Parathyroid adenoma (tissue), 2 donors: ENCODE data around the gene RAB30.

Experiments used
- H2AFZ ChIP-seq: fragments of 300-600 bp; sonication (generic); one replicate; pipeline ENCODE4 v1.7.0; 2017; ENCODE audit warnings: antibody characterized with exemption, mild to moderate bottlenecking
- H3K27ac ChIP-seq: fragments of 300-600 bp; sonication (generic); one replicate; pipeline ENCODE4 v1.7.0; 2017
- H3K27me3 ChIP-seq: fragments of 300-600 bp; sonication (generic); one replicate; pipeline ENCODE4 v1.7.0; 2017; ENCODE audit warnings: low read length; ENCODE audit not compliant: control insufficient read depth, insufficient read depth
- H3K36me3 ChIP-seq: fragments of 300-600 bp; sonication (generic); one replicate; pipeline ENCODE4 v1.7.0; 2017; ENCODE audit warnings: low read length; ENCODE audit not compliant: control insufficient read depth, insufficient read depth
- H3K4me1 ChIP-seq: fragments of 300-600 bp; sonication (generic); one replicate; pipeline ENCODE4 v1.7.0; 2017; ENCODE audit warnings: control low read depth
- H3K4me2 ChIP-seq: fragments of 300-600 bp; sonication (generic); one replicate; pipeline ENCODE4 v1.7.0; 2017; ENCODE audit warnings: low read length
- H3K4me3 ChIP-seq: fragments of 300-600 bp; sonication (generic); one replicate; pipeline ENCODE4 v1.7.0; 2017; ENCODE audit warnings: low read depth, low read length
- H3K79me2 ChIP-seq: fragments of 300-600 bp; sonication (generic); one replicate; pipeline ENCODE4 v1.7.0; 2017; ENCODE audit warnings: control low read depth
- H3K9ac ChIP-seq: fragments of 300-600 bp; sonication (generic); one replicate; pipeline ENCODE4 v1.7.0; 2017; ENCODE audit warnings: mild to moderate bottlenecking
- H3K9me3 ChIP-seq: fragments of 300-600 bp; sonication (generic); one replicate; pipeline ENCODE4 v1.7.0; 2017; ENCODE audit warnings: low read length; ENCODE audit not compliant: control insufficient read depth
- TF ChIP-seq, protein P1 (sequence below): fragments of 300-600 bp; sonication (generic); IDR thresholded peaks from one replicate; pipeline ENCODE4 v1.7.0; 2017; ENCODE audit warnings: antibody characterized with exemption, mild to moderate bottlenecking
- donor health status: primary hyperparathyroidism.

RAB30 gene

GRCh38 chr11:83088965-83089364, 17.3 kb upstream of the RAB30 start:
- Histone ChIP-seq H3K36me3 (no peaks in the 10 kb centered on the region), H3K4me2 (no peak overlapping the region), H3K27me3 (no peaks in the 10 kb centered on the region), H3K9ac (no peak overlapping the region), H3K4me3 (no peak overlapping the region), H3K27ac (no peak overlapping the region), H2AFZ (no peak overlapping the region), H3K79me2 (no peaks in the 10 kb centered on the region), H3K4me1 (no peaks in the 10 kb centered on the region), H3K9me3 (no peaks in the 10 kb centered on the region)
- TF ChIP-seq, protein P1, sequence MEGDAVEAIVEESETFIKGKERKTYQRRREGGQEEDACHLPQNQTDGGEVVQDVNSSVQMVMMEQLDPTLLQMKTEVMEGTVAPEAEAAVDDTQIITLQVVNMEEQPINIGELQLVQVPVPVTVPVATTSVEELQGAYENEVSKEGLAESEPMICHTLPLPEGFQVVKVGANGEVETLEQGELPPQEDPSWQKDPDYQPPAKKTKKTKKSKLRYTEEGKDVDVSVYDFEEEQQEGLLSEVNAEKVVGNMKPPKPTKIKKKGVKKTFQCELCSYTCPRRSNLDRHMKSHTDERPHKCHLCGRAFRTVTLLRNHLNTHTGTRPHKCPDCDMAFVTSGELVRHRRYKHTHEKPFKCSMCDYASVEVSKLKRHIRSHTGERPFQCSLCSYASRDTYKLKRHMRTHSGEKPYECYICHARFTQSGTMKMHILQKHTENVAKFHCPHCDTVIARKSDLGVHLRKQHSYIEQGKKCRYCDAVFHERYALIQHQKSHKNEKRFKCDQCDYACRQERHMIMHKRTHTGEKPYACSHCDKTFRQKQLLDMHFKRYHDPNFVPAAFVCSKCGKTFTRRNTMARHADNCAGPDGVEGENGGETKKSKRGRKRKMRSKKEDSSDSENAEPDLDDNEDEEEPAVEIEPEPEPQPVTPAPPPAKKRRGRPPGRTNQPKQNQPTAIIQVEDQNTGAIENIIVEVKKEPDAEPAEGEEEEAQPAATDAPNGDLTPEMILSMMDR, result no peak

DNA sequence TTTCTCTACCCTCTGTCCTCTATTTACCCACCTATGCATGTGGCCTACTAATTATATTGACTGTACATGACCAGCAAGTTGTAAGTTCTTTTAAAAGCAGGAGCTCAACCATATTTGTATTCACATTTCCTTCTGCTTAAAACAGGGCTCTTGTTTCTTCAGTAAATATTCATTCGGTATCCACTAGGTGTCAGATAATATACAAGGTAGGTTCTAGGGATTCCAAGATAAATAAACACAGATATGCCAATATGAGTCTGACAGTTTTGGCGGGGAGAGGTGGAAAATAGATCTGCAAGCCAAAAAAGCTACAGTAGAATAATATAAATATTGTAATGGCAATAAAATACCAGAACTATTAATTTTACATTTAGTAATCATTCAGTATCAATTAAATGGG, 15.3 kb upstream of the RAB30 start:
- H3K27ac ChIP-seq, result no peak overlapping the region
- H2AFZ ChIP-seq, result no peak overlapping the region
- no peaks in the 10 kb centered on the region for H3K27me3 ChIP-seq
- H3K36me3 ChIP-seq, result no peaks in the 10 kb centered on the region
- H3K9ac ChIP-seq, result no peak overlapping the region
- TF ChIP-seq, protein P1, result peak; percentile 15
- no peak overlapping the region for H3K4me3 ChIP-seq
- H3K9me3 ChIP-seq, result no peaks in the 10 kb centered on the region
- H3K79me2 ChIP-seq, result no peaks in the 10 kb centered on the region
- H3K4me1 ChIP-seq, result no peaks in the 10 kb centered on the region
- H3K4me2 ChIP-seq, result no peak overlapping the region

GRCh38 chr11:83079820-83080219, 8.1 kb upstream of the RAB30 start:
- Histone ChIP-seq H3K36me3 (no peaks in the 10 kb centered on the region), H3K27ac (no peak overlapping the region), H3K9me3 (no peaks in the 10 kb centered on the region), H3K79me2 (no peaks in the 10 kb centered on the region), H3K4me3 (no peak overlapping the region), H3K9ac (no peak overlapping the region), H3K27me3 (no peaks in the 10 kb centered on the region), H3K4me2 (no peak overlapping the region), H2AFZ (no peak overlapping the region), H3K4me1 (no peaks in the 10 kb centered on the region)
- TF ChIP-seq, protein P1, result no peak

DNA sequence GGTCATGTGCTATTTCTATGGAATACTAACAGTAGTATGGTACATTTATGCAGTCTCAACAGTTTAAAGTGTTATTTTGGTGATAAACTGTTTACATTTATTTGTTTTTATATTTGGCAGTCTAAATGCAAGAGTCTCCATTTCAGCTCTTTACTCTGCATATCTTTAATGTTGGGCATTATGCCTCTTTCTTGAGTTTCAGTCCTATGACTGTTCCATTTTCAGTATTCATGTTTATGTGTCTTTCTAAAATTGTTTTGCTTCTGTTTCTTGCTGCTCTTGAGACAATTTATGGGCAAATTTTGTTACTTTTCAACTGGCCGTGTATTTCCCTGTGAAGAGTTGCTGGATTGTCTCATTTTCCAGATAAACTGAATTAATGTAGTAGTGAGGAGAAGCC, 6.6 kb upstream of the RAB30 start:
- Histone ChIP-seq H3K27ac (no peak overlapping the region), H3K4me3 (no peak overlapping the region), H2AFZ (no peak overlapping the region), H3K9ac (no peak overlapping the region), H3K4me2 (no peak overlapping the region), H3K36me3 (no peaks in the 10 kb centered on the region), H3K9me3 (no peaks in the 10 kb centered on the region), H3K79me2 (peaks cover 5% of the 10 kb centered on the region), H3K27me3 (no peaks in the 10 kb centered on the region), H3K4me1 (no peaks in the 10 kb centered on the region)
- TF ChIP-seq, protein P1, result no peak

- peaks cover 13% of the 10 kb centered on the region for H3K79me2 ChIP-seq
- H3K4me1 ChIP-seq, result no peaks in the 10 kb centered on the region
- no peak overlapping the region for H2AFZ ChIP-seq
- no peak overlapping the region for H3K4me2 ChIP-seq
- TF ChIP-seq, protein P1, result no peak
- no peak overlapping the region for H3K9ac ChIP-seq
- H3K27ac ChIP-seq, result no peak overlapping the region
- H3K9me3 ChIP-seq, result no peaks in the 10 kb centered on the region
- H3K4me3 ChIP-seq, result no peak overlapping the region
- no peaks in the 10 kb centered on the region for H3K36me3 ChIP-seq
- H3K27me3 ChIP-seq, result no peaks in the 10 kb centered on the region
These were observed 2.2 kb upstream of the RAB30 start for GRCh38 chr11:83073884-83074283.
